ENCODE measurements around the gene SH3RF3. TPM values are rescaled to one million over a fixed set of nuclear protein-coding genes. Genes with fewer than 3 reads are reported as not detected.
A peak's percentile ranks its signal among the peaks of the same experiment; 100 is the strongest.

The SH3RF3 gene
- total and polyA plus RNA-seq, 9 of the 15 experiments (the other 6 are each of a cell fraction or from before 2014, with no cell fraction given) = 0.02 TPM; not detected in 8

- TF ChIP-seq ZBTB49 (CRISPR knock-in tag; IDR thresholded peaks at IDR 0.05; ENCODE audit: borderline replicate concordance) (no peak), CHD4 (IDR thresholded peaks at IDR 0.05; ENCODE audit: insufficient read depth, insufficient replicate concordance, low read depth, low read length, poor library complexity, severe bottlenecking) (no peak), IRF2 (CRISPR knock-in tag; IDR thresholded peaks at IDR 0.05) (no peak), JUNB (CRISPR knock-in tag; conservative IDR thresholded peaks at IDR 0.05) (no peak), ARHGAP35 (IDR thresholded peaks at IDR 0.05; ENCODE audit: partially characterized antibody) (no peak), WHSC1 (IDR thresholded peaks at IDR 0.05; ENCODE audit: low read length) (no peak)
These were observed 311.6 kb downstream of the SH3RF3 start (continued) for GRCh38 chr2:109440499-109441156.

GRCh38 chr2:109442715-109443319 lies 313.8 kb downstream of the SH3RF3 start:
- Histone ChIP-seq H3K4me1 (replicated peaks in 1 of 2; ENCODE audit: control insufficient read depth in 2 of 2, insufficient read depth in 2 of 2, low read length in 2 of 2) (no peaks in the 10 kb centered on the region), H3K9ac (ENCODE audit: insufficient read depth in 1 of 2, low read depth in 2 of 2, low read length in 2 of 2) (no peak overlapping the region), H3K9me1 (ENCODE audit: control insufficient read depth, insufficient read depth, low read length) (no peaks in the 10 kb centered on the region), H3K4me2 (ENCODE audit: insufficient read depth, low read length) (no peak overlapping the region), H3K79me2 (ENCODE audit: control insufficient read depth, insufficient read depth, low read length) (no peaks in the 10 kb centered on the region), H3K36me3 (ENCODE audit: control insufficient read depth, insufficient read depth, low read length) (no peaks in the 10 kb centered on the region), H3K27me3 (ENCODE audit: control insufficient read depth in 2 of 2, insufficient read depth in 2 of 2, low read length in 2 of 2) (peaks cover 0 to 5% of the 10 kb centered on the region in 2 experiments; a peak in 1 of 5 replicates), H3K4me3 (no peak overlapping the region), H2AFZ (ENCODE audit: low read depth, low read length) (no peak overlapping the region), H3K9me3 (replicated peaks; ENCODE audit: control insufficient read depth, insufficient read depth, low read depth, low read length) (no peaks in the 10 kb centered on the region; the same call in 1 of the 2 replicates), H3K27ac (ENCODE audit: extremely low read depth, low read depth, low read length) (no peak overlapping the region), H4K20me1 (replicated peaks; ENCODE audit: control insufficient read depth, insufficient read depth, low read length) (no peaks in the 10 kb centered on the region)
- DNase-seq (ENCODE audit: extremely low read depth in 1 of 4, low spot score in 3 of 4) = no peak
- ChIA-PET CTCF (ENCODE audit: low intra/inter-chr PET ratio) (no interaction called here), POLR2A (no interaction called here)
- in situ Hi-C loops (cut with MboI) (no loop called here), intact Hi-C loops (cut with micrococcal nuclease) (no loop called here)
- BruUV-seq (replicated peaks) = no TSS peak
- TF ChIP-seq MBD1 (CRISPR knock-in tag; IDR thresholded peaks at IDR 0.05) (no peak), ZNF507 (tag; conservative IDR thresholded peaks at IDR 0.05) (peak; percentile 87)
- 0% methylated on average over 2 of the region's 2 CpGs for WGBS (ENCODE audit: insufficient coverage, low coverage, missing lambda C conversion rate)
- ATAC-seq = no peak
- FAIRE-seq = no peak
